Endothelial cell (in vitro differentiated cells): ENCODE results near the gene SLIT1. TPM values are rescaled to one million over a fixed set of nuclear protein-coding genes. Genes with fewer than 3 reads are reported as not detected.

ENCODE experiments used
- DNase-seq: peaks from one replicate; pipeline ENCODE4 v3.0.0; 2021; ENCODE audit warnings: low spot score
- H3K27ac Mint-ChIP-seq: one replicate; pipeline ENCODE4 v1.8.0; 2021; ENCODE audit warnings: mixed read lengths, inconsistent platforms; ENCODE audit not compliant: unreplicated experiment
- H3K27me3 Mint-ChIP-seq: one replicate; pipeline ENCODE4 v1.8.0; 2021; ENCODE audit warnings: mild to moderate bottlenecking, moderate library complexity, mixed read lengths, inconsistent platforms; ENCODE audit not compliant: unreplicated experiment
- H3K36me3 Mint-ChIP-seq: one replicate; pipeline ENCODE4 v1.8.0; 2021; ENCODE audit warnings: mild to moderate bottlenecking, low read depth, mixed read lengths, inconsistent platforms; ENCODE audit not compliant: unreplicated experiment
- H3K4me1 Mint-ChIP-seq: one replicate; pipeline ENCODE4 v1.8.0; 2021; ENCODE audit warnings: mild to moderate bottlenecking, mixed read lengths, inconsistent platforms; ENCODE audit not compliant: unreplicated experiment
- H3K4me3 Mint-ChIP-seq: one replicate; pipeline ENCODE4 v1.8.0; 2021; ENCODE audit warnings: mild to moderate bottlenecking, mixed read lengths, inconsistent platforms; ENCODE audit not compliant: unreplicated experiment
- H3K9me3 Mint-ChIP-seq: one replicate; pipeline ENCODE4 v1.8.0; 2021; ENCODE audit warnings: mixed read lengths, inconsistent platforms; ENCODE audit not compliant: unreplicated experiment
- CTCF ChIP-seq: fragments of 200-600 bp; sonication (generic); IDR thresholded peaks from one replicate; pipeline ENCODE4 v1.5.0; 2021; ENCODE audit warnings: antibody characterized with exemption; ENCODE audit not compliant: unreplicated experiment
- total RNA-seq: library from RNA; stranded (reverse); fragmentation: NEBNext Ultra II Directional; extraction: Animal tissue kit (Norgen Biotek cat#: 25700); gene quantifications from one replicate; pipeline ENCODE4 v1.2.1, GENCODE V29; 2021; ENCODE audit not compliant: unreplicated experiment

Gene SLIT1
- total RNA-seq, 1 donor from 2014 or later, result 0.54 TPM

GRCh38 chr10:97043563-97043855, 142.2 kb downstream of the SLIT1 start:
- Mint-ChIP-seq H3K27ac (no peak overlapping the region), H3K36me3 (no peaks in the 10 kb centered on the region), H3K27me3 (peaks cover 7% of the 10 kb centered on the region), H3K4me1 (no peaks in the 10 kb centered on the region), H3K9me3 (no peaks in the 10 kb centered on the region), H3K4me3 (no peak overlapping the region)
- TF ChIP-seq CTCF, result no peak
- DNase-seq, result no peak

GRCh38 chr10:97042716-97043562, 142.8 kb downstream of the SLIT1 start:
- TF ChIP-seq CTCF, result no peak
- H3K36me3 Mint-ChIP-seq, result no peaks in the 10 kb centered on the region
- H3K4me3 Mint-ChIP-seq, result no peak overlapping the region
- DNase-seq, result no peak
- peaks cover 9% of the 10 kb centered on the region for H3K27me3 Mint-ChIP-seq
- H3K4me1 Mint-ChIP-seq, result no peaks in the 10 kb centered on the region
- no peaks in the 10 kb centered on the region for H3K9me3 Mint-ChIP-seq
- no peak overlapping the region for H3K27ac Mint-ChIP-seq

- Mint-ChIP-seq H3K27me3 (peaks cover 10% of the 10 kb centered on the region), H3K36me3 (no peaks in the 10 kb centered on the region), H3K4me3 (no peak overlapping the region), H3K4me1 (no peaks in the 10 kb centered on the region), H3K27ac (no peak overlapping the region), H3K9me3 (no peaks in the 10 kb centered on the region)
- DNase-seq, result no peak
- TF ChIP-seq CTCF, result no peak
Measured at GRCh38 chr10:97042081-97042480, 143.7 kb downstream of the SLIT1 start.

GRCh38 chr10:97040706-97041105, 145.1 kb downstream of the SLIT1 start:
- Mint-ChIP-seq H3K4me3 (no peak overlapping the region), H3K27me3 (peaks cover 8% of the 10 kb centered on the region), H3K4me1 (no peaks in the 10 kb centered on the region), H3K36me3 (no peaks in the 10 kb centered on the region), H3K9me3 (no peaks in the 10 kb centered on the region), H3K27ac (no peak overlapping the region)
- TF ChIP-seq CTCF, result no peak
- DNase-seq, result no peak

- DNase-seq, result no peak
- no peaks in the 10 kb centered on the region for H3K4me1 Mint-ChIP-seq
- no peak overlapping the region for H3K4me3 Mint-ChIP-seq
- peaks cover 10% of the 10 kb centered on the region for H3K27me3 Mint-ChIP-seq
- no peak for TF ChIP-seq CTCF
- no peak overlapping the region for H3K27ac Mint-ChIP-seq
- no peaks in the 10 kb centered on the region for H3K9me3 Mint-ChIP-seq
- H3K36me3 Mint-ChIP-seq, result no peaks in the 10 kb centered on the region
Measured at GRCh38 chr10:97040248-97040584, 145.5 kb downstream of the SLIT1 start.
